HEK293T (cell line): ENCODE data around the gene POU1F1.

Experiments
- ARNT ChIP-seq: fragments of 450-650 bp; IDR thresholded peaks from 2 replicates; pipeline ENCODE4 v1.6.1; 2017; ENCODE audit warnings: mild to moderate bottlenecking
- BHLHE40 ChIP-seq: fragments of 450-650 bp; IDR thresholded peaks from 2 replicates; pipeline ENCODE4 v1.6.1; 2016; ENCODE audit warnings: mild to moderate bottlenecking, moderate library complexity, borderline replicate concordance
- CTBP1 ChIP-seq: fragments of 450-650 bp; IDR thresholded peaks from 2 replicates; pipeline ENCODE4 v1.6.1; 2016; ENCODE audit warnings: borderline replicate concordance
- ELF4 ChIP-seq: fragments of 450-650 bp; IDR thresholded peaks from 2 replicates; pipeline ENCODE4 v1.6.1; 2017; ENCODE audit warnings: antibody characterized with exemption
- FOXK2 ChIP-seq: fragments of 450-650 bp; IDR thresholded peaks from 2 replicates; pipeline ENCODE4 v1.6.1; 2016; ENCODE audit warnings: mild to moderate bottlenecking
- FOXM1 ChIP-seq: fragments of 450-650 bp; IDR thresholded peaks from 2 replicates; pipeline ENCODE4 v1.6.1; 2017; ENCODE audit warnings: mild to moderate bottlenecking, borderline replicate concordance
- HDGF ChIP-seq: fragments of 450-650 bp; IDR thresholded peaks from 2 replicates; pipeline ENCODE4 v1.6.1; 2017; ENCODE audit warnings: antibody characterized with exemption, borderline replicate concordance
- LEF1 ChIP-seq: fragments of 450-650 bp; IDR thresholded peaks from 2 replicates; pipeline ENCODE4 v1.6.1; 2017; ENCODE audit warnings: mild to moderate bottlenecking, borderline replicate concordance
- NFRKB ChIP-seq: fragments of 450-650 bp; IDR thresholded peaks from 2 replicates; pipeline ENCODE4 v1.6.1; 2016; ENCODE audit warnings: mild to moderate bottlenecking, moderate library complexity
- SP1 ChIP-seq: fragments of 450-650 bp; IDR thresholded peaks from 2 replicates; pipeline ENCODE4 v1.6.1; 2017
- SUZ12 ChIP-seq: fragments of 450-650 bp; IDR thresholded peaks from 2 replicates; pipeline ENCODE4 v1.6.1; 2016; ENCODE audit warnings: mild to moderate bottlenecking

DNA sequence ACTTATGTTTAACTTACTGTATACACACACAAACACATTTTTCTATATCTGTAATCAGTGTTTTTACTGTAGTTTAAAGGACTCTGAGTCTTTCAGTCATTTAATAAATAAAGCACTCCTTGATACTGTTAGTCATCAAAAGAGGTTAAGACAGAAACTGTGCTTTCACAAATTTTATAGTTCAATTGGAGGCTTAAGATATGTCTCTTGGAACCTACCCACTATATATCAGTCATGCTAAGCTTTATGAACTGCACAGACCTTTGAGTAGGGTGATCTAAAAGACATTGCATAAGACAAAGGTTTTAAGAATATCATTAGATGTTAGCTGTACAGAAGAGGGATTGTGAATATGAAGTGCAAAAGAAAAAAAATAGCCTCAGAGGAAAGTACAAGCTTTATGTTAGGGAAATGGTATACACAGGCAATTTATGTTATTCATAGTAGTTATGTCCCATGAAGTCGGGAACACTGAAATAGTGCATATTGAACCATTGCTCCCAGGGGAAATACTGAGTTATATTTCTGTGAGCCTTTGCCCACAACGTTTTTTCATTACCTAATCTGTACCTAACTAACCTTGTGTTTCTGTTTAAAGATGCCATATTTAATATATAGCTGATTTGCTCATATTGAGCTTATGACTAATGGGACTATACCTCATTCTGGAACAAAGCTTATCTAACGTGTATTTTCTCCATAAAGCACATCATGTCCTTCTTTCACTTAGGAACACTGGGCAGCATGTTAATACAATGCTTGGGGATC lies 29.5 kb downstream of the POU1F1 start:
- no peak for TF ChIP-seq SP1
- no peak for TF ChIP-seq SUZ12
- TF ChIP-seq FOXK2: no peak
- TF ChIP-seq CTBP1: no peak
- TF ChIP-seq NFRKB: no peak
- TF ChIP-seq ARNT: no peak
- no peak for TF ChIP-seq BHLHE40
- TF ChIP-seq ELF4: no peak
- no peak for TF ChIP-seq LEF1
- no peak for TF ChIP-seq HDGF
- TF ChIP-seq FOXM1: no peak
